Renal cortical epithelial cell (primary cell): ENCODE measurements around the gene LRRC1. TPM values are rescaled to one million over a fixed set of nuclear protein-coding genes. Genes with fewer than 3 reads are reported as not detected.

ENCODE experiments used
- DNase-seq: peaks from one replicate; pipeline ENCODE4 v3.0.0-alpha.2; 2011; ENCODE audit warnings: low read depth
- total RNA-seq: library from RNA; depleted of rRNA; stranded (reverse); fragments of >200 nt; gene quantifications from 2 replicates; pipeline ENCODE4 v1.2.3, GENCODE V29; 2014

The LRRC1 gene
- total RNA-seq, 1 donor from 2014 or later, result 15.1 TPM

- no peak for DNase-seq
These were observed 51.4 kb downstream of the LRRC1 start for GRCh38 chr6:53846250-53846649.

GRCh38 chr6:53847796-53848314, 53.0 kb downstream of the LRRC1 start:
- DNase-seq, result no peak

- DNase-seq, result no peak
These were observed 55.7 kb downstream of the LRRC1 start for GRCh38 chr6:53850527-53850926.

- no peak for DNase-seq
These were observed 56.8 kb downstream of the LRRC1 start for GRCh38 chr6:53851561-53851960.

- no peak for DNase-seq
These were observed 58.0 kb downstream of the LRRC1 start for GRCh38 chr6:53852805-53853204.

GRCh38 chr6:53854843-53855567, 60.2 kb downstream of the LRRC1 start:
- peak; percentile 91 for DNase-seq

GRCh38 chr6:53855940-53856339, 61.1 kb downstream of the LRRC1 start:
- DNase-seq, result no peak

- DNase-seq, result no peak
These were observed 62.7 kb downstream of the LRRC1 start for GRCh38 chr6:53857318-53858094.

- no peak for DNase-seq
These were observed 63.4 kb downstream of the LRRC1 start for GRCh38 chr6:53858196-53858595.

GRCh38 chr6:53858913-53859312, 64.1 kb downstream of the LRRC1 start:
- DNase-seq, result no peak

- no peak for DNase-seq
These were observed 65.7 kb downstream of the LRRC1 start for GRCh38 chr6:53860511-53860910.

GRCh38 chr6:53861518-53861917, 66.7 kb downstream of the LRRC1 start:
- no peak for DNase-seq

- peak; percentile 21 for DNase-seq
These were observed 68.1 kb downstream of the LRRC1 start for GRCh38 chr6:53862662-53863462.

GRCh38 chr6:53864781-53865180, 70.0 kb downstream of the LRRC1 start:
- DNase-seq, result no peak

- DNase-seq, result no peak
These were observed 71.4 kb downstream of the LRRC1 start for GRCh38 chr6:53866226-53866625.

- DNase-seq, result no peak
These were observed 73.8 kb downstream of the LRRC1 start for GRCh38 chr6:53868626-53869025.

- peak; percentile 82 for DNase-seq
These were observed 75.2 kb downstream of the LRRC1 start for GRCh38 chr6:53869964-53870363.

GRCh38 chr6:53873922-53874321, 79.1 kb downstream of the LRRC1 start:
- no peak for DNase-seq

GRCh38 chr6:53874964-53875363, 80.2 kb downstream of the LRRC1 start:
- no peak for DNase-seq

GRCh38 chr6:53877151-53877550, 82.3 kb downstream of the LRRC1 start:
- no peak for DNase-seq

- no peak for DNase-seq
These were observed 84.0 kb downstream of the LRRC1 start for GRCh38 chr6:53878808-53879207.

GRCh38 chr6:53879608-53880007, 84.8 kb downstream of the LRRC1 start:
- peak; percentile 50 for DNase-seq
